Lower leg skin (tissue), 3 donors: ENCODE data around the gene CCDC34.

Experiments
- CTCF ChIP-seq, 3 donors: fragments of 450-650 bp; IDR thresholded peaks; one replicate each; pipeline ENCODE4 v1.5.1; 2016; ENCODE audit warnings: antibody characterized with exemption in 3 of 3, mild to moderate bottlenecking in 3 of 3, moderate library complexity in 2 of 3
- POLR2A ChIP-seq, 2 donors: fragments of 450-650 bp; IDR thresholded peaks; one replicate each; pipeline ENCODE4 v1.6.1; 2016 to 2017; ENCODE audit warnings: antibody characterized with exemption in 2 of 2, mild to moderate bottlenecking in 1 of 2, moderate library complexity in 1 of 2

- TF ChIP-seq CTCF (IDR thresholded peaks at IDR 0.05) (no peak), POLR2A (IDR thresholded peaks at IDR 0.05) (no peak)
Measured at GRCh38 chr11:27317751-27318150, 45.3 kb downstream of the CCDC34 start.
